Gastrocnemius medialis (tissue), 4 donors: ENCODE measurements around the gene GRM4. TPM values are rescaled to one million over a fixed set of nuclear protein-coding genes. Genes with fewer than 3 reads are reported as not detected.

ENCODE experiments used
- ATAC-seq, 2 donors: fragments of 150-250 bp; one replicate each; pipeline ENCODE4 v1.9.1; 2016
- DNase-seq, 2 donors: peaks; one replicate each; pipeline ENCODE4 v3.0.0-alpha.2; 2019
- H3K27ac ChIP-seq, 4 donors: fragments of 200-600 bp; sonication (generic); 1 replicate in 1 of 4; 2 replicates in 3 of 4; pipeline ENCODE4 v1.5.1; 2016 to 2018; ENCODE audit warnings: mild to moderate bottlenecking in 2 of 4, moderate library complexity in 1 of 4
- H3K27me3 ChIP-seq, 3 donors: fragments of 200-600 bp; sonication (generic) in 2 of 3; 1 replicate in 1 of 3; 2 replicates in 2 of 3; pipeline versions ENCODE4 v1.5.1 to v1.6.0; 2016 to 2019; ENCODE audit warnings: mild to moderate bottlenecking in 1 of 3, moderate library complexity in 1 of 3
- H3K36me3 ChIP-seq, 2 donors: fragments of 200-600 bp; sonication (generic) in 1 of 2; one replicate each; pipeline ENCODE4 v1.5.1; 2017 to 2018
- H3K4me1 ChIP-seq, 2 donors: fragments of 200-600 bp; sonication (generic) in 1 of 2; one replicate each; pipeline ENCODE4 v1.5.1; 2016 to 2017; ENCODE audit warnings: mild to moderate bottlenecking in 2 of 2
- H3K4me3 ChIP-seq, 4 donors: fragments of 200-600 bp; sonication (generic) in 3 of 4; 1 replicate in 1 of 4; 2 replicates in 3 of 4; pipeline ENCODE4 v1.5.1; 2016 to 2019; ENCODE audit warnings: mild to moderate bottlenecking in 2 of 4
- H3K9me3 ChIP-seq, 3 donors: fragments of 200-600 bp; sonication (generic) in 2 of 3; 1 replicate in 1 of 3; 2 replicates in 2 of 3; pipeline ENCODE4 v1.5.1; 2016 to 2019
- CTCF ChIP-seq, 5 experiments: fragments of 450-650 bp in 3 of 5; fragments of 200-600 bp in 2 of 5; sonication (generic) in 2 of 5; IDR thresholded peaks in 4 of 5; conservative IDR thresholded peaks in 1 of 5; 1 replicate in 4 of 5; 2 replicates in 1 of 5; pipeline ENCODE4 v1.5.1; 2016 to 2019; ENCODE audit warnings: antibody characterized with exemption in 5 of 5, mild to moderate bottlenecking in 3 of 5, moderate library complexity in 3 of 5
- POLR2A ChIP-seq, 2 donors: fragments of 450-650 bp; IDR thresholded peaks; one replicate each; pipeline ENCODE4 v1.6.1; 2017; ENCODE audit warnings: antibody characterized with exemption in 2 of 2, mild to moderate bottlenecking in 2 of 2, moderate library complexity in 2 of 2
- in situ Hi-C, 4 donors: fragments of 200-750 bp; cut with MboI; loops; one replicate each; pipeline versions ENCODE4 v1.15.0 to v1.8.0; 2017; ENCODE audit warnings: low sequenced_read_pairs in 4 of 4
- intact Hi-C: fragments of 100-400 bp; cut with DNase I; formaldehyde crosslinking; loops from one replicate; pipeline ENCODE4 v1.15.1; 2023; ENCODE audit warnings: low total_unique reads
- total RNA-seq, 4 donors: library from RNA; depleted of rRNA; stranded (reverse); fragments of >200 nt; gene quantifications; one replicate each; pipeline versions ENCODE4 v1.1.0 to v1.2.3, GENCODE V29; 2016

The GRM4 gene
- total RNA-seq, 4 donors from 2014 or later, result 0.03 TPM; not detected in 3

DNA sequence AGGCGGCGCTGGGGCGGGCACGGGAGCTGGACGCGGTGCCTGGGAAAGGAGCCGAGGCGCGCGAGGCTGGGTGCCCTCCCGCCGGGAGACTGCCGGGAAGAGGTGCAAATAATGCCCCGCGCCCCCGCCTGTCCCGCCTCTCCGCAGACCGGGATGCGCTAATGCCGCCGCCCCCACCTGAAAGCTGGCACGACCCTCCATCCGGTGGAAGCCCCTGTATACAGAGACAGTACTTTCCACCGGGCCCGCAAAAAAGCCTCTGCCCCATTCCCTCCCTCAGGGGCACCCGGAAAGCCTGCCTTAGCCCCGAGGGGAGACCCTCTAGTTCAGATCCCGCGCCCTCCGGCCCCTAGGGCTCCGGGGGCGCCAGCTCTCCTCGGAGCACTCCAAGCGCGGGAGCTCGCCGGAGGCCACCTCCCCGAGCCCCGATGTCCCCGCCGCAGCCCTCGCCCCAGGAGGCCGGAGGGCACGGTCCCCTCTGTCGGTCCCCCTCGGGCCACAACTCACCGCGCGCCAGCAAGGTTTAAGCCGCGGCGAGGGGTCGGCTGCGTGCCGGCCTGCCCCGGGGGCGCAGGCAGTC lies 1.2 kb downstream of the GRM4 start:
- H3K27me3 ChIP-seq, result peaks cover 47 to 49% (median 48%) of the 10 kb centered on the region in 3 donors
- no peaks in the 10 kb centered on the region for H3K9me3 ChIP-seq
- no peak overlapping the region for H3K27ac ChIP-seq
- intact Hi-C loops (no loop called here), in situ Hi-C loops (no loop called here)
- DNase-seq (no peak), ATAC-seq (no peak)
- peak overlapping the region; percentile 48 to 59 (median 50) for H3K4me3 ChIP-seq
- TF ChIP-seq POLR2A (IDR thresholded peaks at IDR 0.05) (no peak), CTCF (IDR thresholded peaks at IDR 0.05 in 4 of 5, conservative IDR thresholded peaks at IDR 0.05 in 1 of 5) (no peak)
- no peaks in the 10 kb centered on the region for H3K36me3 ChIP-seq
- H3K4me1 ChIP-seq, result peaks cover 28 to 32% of the 10 kb centered on the region in 2 donors

DNA sequence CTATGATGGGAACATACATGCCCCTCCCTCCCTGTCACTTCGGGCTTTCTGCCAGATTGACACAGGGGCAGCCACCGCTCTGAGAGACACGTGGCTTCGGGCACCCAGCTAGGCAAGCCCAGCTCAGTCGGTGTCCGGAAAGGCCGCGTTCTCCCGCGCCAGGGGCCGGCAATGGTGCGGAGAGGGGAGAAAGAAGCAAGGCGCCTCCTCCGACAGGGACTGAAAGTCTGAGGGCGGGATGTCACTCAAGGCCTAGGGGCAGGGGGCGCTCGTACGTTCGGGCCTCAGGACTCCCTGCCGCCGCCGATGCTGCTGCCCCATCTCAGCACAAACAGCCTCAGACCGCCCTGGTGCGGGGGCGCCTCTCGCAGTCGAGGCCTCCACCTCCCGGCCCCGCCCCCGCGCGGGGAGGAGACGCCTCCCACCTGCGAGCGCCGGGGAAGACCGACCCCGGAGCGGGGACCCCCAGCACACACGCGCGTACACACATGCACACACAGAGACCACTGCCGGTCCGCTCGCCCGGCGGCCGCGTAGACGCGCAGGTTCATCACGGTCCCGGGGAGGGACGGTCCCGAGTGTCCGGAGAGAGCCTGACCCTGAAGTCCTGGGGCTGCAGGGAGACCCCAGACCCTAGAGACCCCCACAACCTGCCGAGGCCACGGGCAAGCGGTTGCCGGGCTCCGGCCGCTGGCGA lies 1.9 kb downstream of the GRM4 start:
- intact Hi-C loops, result no loop called here
- H3K27me3 ChIP-seq, result peaks cover 49 to 54% (median 53%) of the 10 kb centered on the region in 3 donors

DNA sequence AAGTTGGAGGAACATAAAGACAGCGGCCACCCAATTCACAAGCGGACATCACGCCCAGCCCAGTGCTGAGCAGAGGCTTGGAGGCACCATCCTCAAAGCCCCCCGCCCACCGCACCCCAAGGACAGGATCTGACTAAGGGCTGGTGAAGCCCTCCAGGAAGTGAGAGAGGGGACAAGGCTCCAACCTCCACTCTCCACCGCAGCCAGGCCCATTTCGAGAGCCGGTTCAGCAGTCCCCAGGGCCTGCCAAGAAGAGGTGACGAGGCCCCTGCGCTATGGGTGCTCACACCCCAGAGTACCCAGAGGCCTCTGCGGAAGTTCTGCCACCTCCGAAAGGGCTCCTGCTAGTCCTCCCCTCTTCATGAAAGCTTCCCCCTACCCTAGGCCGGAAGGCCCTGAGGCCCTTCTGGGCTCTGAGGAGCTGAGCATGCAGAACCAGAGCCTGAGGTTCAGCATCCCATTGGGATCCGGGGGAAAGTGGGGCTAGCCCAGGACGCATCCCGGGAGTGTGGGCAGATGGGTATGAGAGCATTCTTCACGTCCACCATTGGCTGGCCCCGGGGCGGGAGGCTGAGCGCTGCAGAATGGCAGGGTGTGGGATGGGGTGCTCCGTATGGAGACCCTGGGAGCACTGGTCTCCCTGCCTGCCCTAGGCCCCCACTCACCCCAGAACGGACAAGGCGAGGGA lies 2.5 kb downstream of the GRM4 start:
- Histone ChIP-seq H3K9me3 (no peaks in the 10 kb centered on the region), H3K27ac (no peak overlapping the region), H3K4me3 (peak overlapping the region in 2 of 4 donors; percentile 49 to 59), H3K27me3 (peaks cover 49 to 60% (median 60%) of the 10 kb centered on the region in 3 donors), H3K4me1 (peaks cover 25 to 32% of the 10 kb centered on the region in 2 donors), H3K36me3 (no peaks in the 10 kb centered on the region)
- ATAC-seq (no peak), DNase-seq (no peak)
- intact Hi-C loops, result no loop called here
- TF ChIP-seq POLR2A (IDR thresholded peaks at IDR 0.05), result no peak
- no peak for TF ChIP-seq CTCF (IDR thresholded peaks at IDR 0.05 in 4 of 5, conservative IDR thresholded peaks at IDR 0.05 in 1 of 5)
- in situ Hi-C loops, result no loop called here

More for the DNA sequence above, 1.9 kb downstream of the GRM4 start:
- TF ChIP-seq POLR2A (IDR thresholded peaks at IDR 0.05), result no peak
- no peak for TF ChIP-seq CTCF (IDR thresholded peaks at IDR 0.05 in 4 of 5, conservative IDR thresholded peaks at IDR 0.05 in 1 of 5)
- H3K4me1 ChIP-seq, result peaks cover 28 to 32% of the 10 kb centered on the region in 2 donors
- no peaks in the 10 kb centered on the region for H3K9me3 ChIP-seq
- H3K36me3 ChIP-seq, result no peaks in the 10 kb centered on the region
- no peak overlapping the region for H3K27ac ChIP-seq
- ATAC-seq, result no peak
- DNase-seq, result no peak
- peak overlapping the region; percentile 48 to 59 (median 50) for H3K4me3 ChIP-seq
- in situ Hi-C loops, result no loop called here

DNA sequence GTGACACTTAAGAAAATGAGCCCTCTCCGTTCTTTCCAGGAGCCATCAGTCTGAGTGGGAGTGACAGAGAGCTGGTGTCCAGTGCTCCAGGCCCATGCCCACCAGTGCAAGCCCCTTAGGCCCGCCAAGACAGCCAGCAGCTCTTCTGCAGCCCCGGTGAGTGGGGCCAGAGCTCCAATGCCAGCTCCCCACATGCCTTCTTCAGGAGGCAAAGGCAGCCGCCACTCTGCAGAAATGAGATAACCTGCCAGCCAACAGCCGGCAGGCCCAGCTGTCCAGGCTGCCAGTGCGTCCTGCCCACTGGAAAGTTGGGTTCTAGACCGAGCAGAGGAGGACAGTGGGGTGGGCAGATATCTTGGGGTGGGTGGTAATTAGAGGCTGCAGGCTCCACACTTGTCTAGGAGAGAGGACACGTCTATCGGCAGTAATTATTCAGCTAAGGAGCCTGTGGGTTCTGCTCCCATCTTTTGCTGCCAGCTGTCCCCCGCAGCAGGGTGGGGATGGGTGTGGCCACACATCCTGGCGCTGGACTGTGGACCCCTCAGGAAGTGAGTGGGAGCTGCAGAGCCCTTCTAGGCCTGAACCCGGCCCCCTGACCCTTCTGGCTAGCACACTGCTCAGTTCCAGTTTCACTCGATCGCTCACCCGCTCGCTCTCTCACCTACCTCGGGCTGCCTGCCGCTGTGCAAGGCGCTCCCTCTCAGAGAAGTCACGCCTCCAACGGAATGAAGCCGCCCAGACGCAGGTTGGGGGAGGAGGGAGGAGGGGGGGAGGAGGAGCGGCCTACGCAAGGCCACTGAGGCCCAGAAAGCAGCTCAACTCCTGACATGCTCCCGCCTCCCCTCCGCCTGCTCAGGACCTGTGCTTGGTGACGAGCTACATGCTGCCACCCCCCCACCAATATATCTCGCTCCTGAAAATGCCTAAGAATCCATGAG lies 3.6 kb downstream of the GRM4 start:
- Histone ChIP-seq H3K9me3 (no peaks in the 10 kb centered on the region), H3K4me3 (no peak overlapping the region), H3K4me1 (peaks cover 16 to 26% of the 10 kb centered on the region in 2 donors), H3K27ac (no peak overlapping the region), H3K36me3 (no peaks in the 10 kb centered on the region), H3K27me3 (peaks cover 49 to 65% (median 60%) of the 10 kb centered on the region in 3 donors)
- TF ChIP-seq POLR2A (IDR thresholded peaks at IDR 0.05) (no peak), CTCF (IDR thresholded peaks at IDR 0.05 in 4 of 5, conservative IDR thresholded peaks at IDR 0.05 in 1 of 5) (no peak)
- no peak for ATAC-seq
- no peak for DNase-seq
- in situ Hi-C loops, result no loop called here
- intact Hi-C loops, result no loop called here
